NCI-H1048 (cell line): Measurements from ENCODE around the gene PPP1R7.

Experiments used
- DNase-seq: peaks from one replicate; lab custom pipeline; 2025; lab: John Stamatoyannopoulos, UW

PPP1R7 gene

DNA sequence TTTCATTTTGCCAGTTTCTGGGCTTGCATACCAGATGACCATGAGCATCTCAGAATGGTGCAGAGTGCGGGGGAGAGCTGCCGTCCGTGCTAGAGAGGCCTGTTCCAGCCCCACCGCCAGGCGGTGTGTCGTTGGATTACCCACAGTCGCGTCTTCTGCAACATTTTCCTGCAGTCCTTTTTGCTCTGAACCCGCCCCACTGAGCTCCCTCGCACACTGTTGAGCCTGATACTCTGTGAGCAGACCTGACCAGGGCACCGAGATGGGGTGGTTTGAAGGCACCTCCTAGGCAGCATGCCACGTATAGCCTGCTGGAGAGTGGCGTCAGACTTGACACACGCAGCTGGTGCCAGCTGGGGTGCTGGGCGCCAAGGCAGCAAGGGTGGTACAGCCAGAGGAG lies 18.1 kb downstream of the PPP1R7 start:
- DNase-seq, result no peak

DNA sequence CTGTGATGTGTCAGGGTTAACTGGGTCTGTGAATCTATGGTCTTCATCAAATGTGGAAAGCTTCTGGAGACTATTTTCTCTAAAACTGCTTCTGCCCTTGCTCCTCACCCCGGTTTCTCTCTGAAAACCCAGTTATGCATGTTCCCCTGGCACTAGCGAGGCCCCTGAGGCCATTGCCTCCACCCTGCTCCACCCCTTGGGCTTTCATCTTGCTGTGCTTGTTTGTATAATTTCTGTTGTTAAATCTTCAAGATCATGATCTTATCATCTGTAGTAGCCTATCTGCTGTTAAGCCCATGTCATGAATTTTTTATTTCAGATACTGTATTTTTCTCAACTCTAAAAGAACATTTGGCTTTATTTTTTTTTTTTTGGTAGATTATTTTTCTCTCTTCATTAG lies 23.3 kb downstream of the PPP1R7 start:
- DNase-seq, result no peak

DNA sequence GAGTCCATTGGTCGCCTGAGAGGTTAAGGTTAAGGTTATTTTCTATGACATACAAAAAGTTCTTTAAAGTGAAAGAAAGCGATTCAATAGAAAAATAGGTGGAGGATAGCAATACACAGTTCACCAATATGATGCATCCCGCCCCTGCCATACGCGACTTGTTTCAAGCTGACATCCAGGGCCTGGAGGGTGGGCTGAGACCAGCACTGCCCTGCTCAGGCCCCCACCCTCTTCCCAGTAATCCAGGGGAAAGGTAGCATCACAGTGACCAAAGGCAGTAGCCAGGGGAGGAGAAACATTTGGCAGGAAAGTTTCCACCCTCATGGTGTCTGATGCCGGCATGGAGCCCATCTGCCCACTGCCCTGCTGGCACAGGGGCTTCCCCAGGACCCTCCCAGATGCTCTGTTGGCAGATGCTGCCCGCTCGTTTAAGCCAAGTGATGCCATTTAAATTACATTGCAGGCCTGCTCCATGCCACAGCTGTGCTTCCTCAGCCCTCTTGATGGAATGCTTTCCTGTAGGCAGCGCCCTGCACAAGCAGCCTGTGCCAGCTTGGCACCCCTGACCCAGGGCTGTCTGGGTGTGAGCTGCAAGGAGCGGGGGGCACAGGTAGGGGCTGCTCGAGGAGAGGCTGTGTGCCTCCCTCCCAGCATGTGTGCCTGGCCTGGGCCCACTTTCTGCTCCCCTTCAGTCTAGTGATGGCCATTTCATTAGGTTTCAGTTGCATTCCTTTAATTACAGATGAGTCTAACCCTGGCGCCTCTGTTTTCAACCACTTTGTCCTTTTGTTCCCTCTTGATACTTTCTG lies 27.5 kb downstream of the PPP1R7 start:
- no peak for DNase-seq

DNA sequence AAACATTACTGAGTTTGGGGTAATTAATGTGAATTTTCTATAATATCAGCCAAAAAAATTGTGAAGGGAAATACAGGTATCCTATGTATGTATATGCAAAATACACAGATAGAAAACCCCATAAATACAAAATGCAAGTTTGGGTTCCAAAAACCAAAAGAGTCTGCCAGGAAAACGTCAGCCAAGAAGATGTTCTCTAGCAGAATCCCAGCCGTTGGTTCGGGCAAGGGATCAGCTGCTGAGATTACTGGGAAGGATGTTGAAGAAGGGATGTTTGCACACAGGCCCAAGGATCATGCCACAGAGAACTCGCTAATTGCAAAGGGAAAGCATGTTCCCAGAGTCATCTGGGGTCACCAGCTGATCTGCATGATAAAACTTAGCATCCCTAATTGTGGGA lies 28.7 kb downstream of the PPP1R7 start:
- DNase-seq, result no peak

DNA sequence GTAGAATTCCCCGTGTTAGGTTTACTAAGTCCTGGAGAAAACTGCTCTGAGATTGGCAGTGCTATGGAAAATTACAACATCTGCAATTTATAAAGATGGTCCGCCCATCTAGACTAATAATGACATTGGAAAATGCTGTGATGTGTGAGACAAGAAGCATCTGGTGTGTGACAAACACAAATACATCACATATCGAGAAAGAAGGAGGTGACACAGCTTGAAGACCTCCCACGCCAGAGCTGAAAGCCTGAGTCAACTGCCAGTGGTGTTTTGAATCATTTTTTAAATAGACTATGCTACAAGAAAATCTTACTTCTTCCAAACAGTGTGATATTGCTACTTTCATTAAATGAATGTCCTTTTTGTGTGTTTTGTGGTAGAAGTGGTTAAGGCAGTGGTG lies 29.6 kb downstream of the PPP1R7 start:
- DNase-seq, result no peak

DNA sequence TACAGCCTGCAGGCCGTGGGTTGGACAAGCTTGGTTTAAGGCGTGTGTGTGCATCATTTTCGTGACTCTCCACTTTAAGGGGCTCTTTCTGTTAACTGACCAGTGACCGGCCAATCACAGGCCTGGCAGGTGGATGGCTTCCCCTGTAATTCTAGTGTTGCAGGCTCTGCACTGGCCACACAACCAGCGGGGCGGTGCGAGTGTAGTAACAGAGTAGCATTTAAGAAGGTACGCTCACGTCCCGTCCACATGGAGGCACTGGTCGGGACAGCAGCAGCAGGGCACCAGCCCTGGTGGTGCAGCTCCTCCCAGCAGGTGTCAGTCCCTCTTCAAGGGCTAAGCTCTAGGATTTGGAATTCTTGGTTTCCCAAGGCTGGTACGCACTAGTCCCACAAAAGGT lies 30.2 kb downstream of the PPP1R7 start:
- DNase-seq, result no peak

DNA sequence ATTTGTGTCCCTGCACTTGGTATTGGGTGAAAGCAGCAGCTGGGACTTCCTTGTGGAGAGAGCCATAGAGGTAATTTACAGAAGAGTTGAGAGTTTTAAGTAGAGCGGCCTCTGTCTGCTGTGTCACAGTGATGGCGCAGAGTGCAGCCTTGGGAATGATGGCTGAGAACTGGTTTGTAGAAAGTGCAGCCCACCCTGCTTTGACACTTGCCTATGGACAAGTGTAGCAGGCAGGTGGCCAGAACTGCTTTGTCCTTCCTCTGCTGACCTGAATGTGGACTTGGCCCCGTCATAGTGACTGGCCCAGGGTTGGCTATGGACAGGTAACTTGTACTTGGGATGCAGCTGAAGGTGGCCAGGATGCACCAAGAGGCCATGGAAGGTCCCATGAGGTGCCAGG lies 31.9 kb downstream of the PPP1R7 start:
- no peak for DNase-seq

DNA sequence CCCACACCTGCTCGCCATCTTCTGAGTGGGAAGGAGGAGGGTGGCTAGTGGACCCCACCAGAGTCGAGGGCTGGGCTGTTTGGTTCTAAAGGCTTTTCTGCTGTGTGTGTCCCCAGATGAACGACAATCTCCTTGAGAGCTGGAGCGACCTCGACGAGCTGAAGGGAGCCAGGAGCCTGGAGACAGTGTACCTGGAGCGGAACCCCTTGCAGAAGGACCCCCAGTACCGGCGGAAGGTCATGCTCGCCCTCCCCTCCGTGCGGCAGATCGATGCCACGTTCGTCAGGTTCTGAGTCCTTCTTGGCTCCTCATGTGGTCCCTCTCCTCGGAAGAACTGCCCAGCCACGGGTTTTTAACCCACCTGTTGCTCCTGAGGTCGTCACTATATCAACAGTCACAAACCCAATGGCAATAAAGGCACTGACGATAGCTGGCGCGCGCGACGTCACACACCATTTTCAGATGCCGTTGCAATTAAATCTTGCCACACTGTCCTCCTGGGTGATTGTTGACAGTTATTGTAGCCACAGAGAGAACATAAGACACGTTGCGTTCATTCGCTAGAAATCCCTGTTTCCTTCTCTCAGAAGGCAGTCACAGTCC lies 32.4 kb downstream of the PPP1R7 start:
- DNase-seq, result no peak

DNA sequence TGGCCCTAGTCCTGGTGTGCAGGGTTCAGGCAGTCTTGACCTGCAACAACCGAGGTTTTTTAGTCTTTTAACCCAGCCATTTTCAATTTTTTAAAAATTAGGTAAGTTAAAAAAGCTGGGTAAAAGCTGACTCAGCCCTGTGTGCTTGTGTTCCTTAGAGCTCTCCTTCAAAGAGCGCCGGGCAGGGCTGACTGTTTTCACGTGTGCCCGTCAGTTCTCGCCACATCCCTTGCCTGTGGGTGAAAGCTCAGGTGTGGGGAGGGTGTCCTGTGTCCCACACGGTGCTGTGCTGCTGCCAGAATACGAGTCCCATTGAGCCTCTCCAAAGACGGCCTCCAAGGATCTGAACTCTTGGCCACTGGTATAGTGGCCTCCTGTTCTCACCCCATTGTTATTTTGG lies 33.0 kb downstream of the PPP1R7 start:
- no peak for DNase-seq

DNA sequence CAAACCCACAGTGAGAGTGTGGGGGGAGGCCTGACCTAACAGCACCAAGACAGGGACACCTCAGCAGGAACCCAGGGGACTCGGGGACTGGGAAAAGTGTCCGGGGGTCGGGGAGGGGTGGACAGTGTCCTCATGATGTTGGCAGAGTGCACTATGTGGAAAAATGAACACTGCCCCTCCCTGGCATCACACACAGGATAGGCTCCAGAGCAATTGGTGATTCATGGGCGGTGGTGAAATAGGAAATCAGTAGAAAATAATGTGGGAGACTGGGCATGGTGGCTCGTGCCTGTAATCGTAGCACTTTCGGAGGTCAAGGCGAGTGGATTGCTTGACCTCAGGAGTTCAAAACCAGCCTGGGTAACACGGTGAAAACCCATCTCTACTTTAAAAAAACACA lies 34.6 kb downstream of the PPP1R7 start:
- DNase-seq, result no peak

DNA sequence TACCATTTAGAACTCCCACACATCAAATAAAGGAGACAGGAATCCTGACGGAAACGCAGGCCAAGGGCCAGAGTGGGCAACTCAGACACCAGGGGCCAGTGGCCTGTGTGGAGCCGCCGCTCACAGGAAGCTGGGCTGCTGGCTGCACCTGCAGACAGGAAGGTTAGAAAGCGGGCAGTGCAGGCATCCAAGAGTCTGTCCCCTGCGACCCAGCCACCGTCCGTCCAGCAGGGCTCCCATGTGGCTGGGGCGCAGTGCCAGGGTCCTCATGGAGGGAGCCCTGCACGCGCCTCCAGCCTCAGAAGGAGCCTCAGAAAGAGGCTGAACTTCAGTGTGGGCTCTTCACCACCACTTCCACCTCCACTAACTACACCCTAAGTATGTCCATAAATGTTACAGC lies 35.7 kb downstream of the PPP1R7 start:
- DNase-seq, result no peak

DNA sequence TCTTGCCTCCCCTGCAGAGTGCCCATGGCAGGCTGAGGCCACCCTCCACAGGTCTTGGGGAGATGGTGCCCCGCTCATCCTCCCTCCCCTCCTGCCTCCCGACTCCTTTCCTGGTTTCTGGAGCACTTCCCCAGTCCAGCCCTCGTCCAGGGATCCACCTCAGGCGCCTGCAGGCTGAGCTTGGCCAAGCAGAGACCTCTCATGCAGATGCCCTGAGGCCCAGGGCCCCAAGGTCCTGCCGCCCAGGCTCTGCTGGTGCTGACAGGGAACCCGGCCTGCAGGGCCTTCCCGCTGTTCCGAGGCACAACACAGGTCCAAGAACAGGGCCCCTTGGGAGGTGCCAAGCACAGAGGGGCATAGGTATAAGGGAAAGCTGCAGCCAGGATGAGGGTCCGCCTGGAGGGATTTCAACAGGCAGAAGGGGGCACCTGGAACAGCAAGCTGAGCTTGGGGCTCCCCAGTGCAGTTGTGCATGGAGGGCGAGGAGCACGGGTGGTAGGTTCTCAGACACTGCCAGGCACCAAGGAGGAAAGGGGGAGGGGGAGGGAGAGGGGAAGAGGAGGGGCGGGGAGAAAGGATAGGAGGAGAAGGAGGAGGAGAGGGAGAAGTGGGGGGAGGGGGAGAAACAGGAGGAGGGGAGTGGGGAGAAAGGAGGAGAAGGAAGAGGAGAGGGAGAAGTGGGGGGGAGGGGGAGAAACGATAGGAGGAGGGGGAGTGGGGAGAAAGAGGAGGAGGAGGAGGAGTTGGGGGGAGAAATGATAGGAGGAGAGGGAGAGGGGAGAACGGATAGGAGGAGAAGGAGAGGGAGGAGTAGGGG lies 37.0 kb downstream of the PPP1R7 start:
- no peak for DNase-seq

DNA sequence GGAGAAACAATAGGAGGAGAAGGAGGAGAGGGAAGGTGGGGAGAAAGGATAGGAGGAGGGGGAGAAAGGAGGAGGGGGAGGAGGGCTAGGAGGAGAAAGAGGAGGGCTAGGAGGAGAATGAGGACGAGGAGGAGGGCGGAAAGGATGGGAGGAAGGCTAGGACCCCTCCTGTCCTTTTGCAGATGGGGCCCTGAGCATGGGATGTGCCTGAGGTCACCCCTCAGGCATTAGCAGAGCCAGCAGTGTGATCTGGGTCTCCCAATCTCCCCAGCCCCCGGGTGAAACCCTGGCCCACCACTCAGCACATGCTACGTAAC lies 37.6 kb downstream of the PPP1R7 start:
- no peak for DNase-seq

DNA sequence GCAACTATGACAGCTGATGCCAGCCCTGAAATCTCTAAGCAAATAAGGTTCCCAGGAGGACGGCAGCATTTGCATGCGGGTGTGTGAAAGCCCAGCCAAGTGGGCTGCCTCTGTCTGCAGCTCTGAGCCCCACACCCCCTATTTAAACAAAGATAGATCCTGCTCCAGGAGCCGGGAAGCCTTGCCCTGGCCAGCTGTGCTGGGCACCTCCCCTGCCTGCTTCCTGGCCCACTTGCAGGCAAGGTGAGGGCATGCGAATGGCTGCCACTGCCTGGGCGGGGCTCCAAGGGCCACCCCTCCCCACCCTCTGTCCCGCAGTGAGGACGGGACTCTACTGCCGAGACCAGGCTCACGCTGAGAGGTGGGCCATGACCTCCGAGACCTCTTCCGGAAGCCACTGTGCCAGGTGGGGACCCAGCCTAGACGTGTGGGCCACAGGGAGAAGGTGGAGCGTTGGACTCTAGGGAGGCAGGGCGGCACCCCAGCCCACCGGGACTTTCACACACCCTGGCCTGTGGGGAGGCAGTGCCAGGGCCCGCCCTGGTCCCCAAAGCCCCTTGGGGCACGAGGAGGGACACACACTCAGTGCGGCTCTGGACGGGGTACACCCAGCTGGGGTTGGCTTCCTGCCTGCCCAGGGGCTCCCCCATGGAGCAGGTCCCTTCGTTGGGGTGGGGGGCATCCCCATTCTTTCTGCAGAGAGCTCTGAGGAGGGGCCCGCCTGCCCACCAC lies 38.3 kb downstream of the PPP1R7 start, which contains the start of gene ANO7:
Gene ANO7 (plus strand): TSS at position 317 of the 732 bp plus-strand sequence. CDS start 1,387 bp downstream, outside the sequence.
- DNase-seq, result peak; percentile 70

DNA sequence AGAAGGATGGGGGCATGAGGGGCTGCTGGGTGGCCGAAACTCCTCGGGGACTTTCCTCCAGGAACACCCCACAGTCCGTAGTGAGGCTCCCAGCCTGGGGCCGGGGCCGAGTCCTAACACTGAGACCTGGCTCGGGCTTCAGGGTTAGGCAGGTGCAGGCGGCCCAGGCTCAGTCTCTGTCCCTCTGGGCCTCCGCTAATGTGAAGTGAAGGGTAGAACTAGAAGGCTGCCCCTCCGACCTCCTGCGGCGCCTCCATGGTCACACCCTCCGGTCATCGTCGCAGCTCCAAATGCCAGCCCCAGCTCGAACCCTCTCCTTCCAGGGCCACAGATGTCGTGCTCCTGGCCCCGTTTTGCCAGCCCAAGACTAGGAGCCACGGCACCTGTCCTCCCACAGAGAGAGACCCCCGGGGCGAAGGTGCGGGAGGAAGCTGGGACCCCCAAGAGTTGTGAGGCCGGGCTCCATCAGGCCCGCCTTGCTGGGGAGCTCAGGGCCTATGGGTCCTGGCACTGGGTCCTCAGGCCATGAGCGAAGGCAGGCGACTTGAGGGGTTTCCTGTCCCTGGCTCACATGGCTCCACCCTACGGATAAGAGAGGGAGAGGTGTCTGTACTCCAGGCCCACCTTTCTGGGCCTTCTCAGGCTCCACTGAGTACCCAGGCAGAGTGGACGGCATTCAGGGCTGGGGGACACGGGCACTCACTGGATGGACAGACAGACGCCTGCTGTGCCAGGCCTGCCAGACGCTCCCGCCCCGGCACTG lies 39.0 kb downstream of the PPP1R7 start:
- DNase-seq, result no peak

DNA sequence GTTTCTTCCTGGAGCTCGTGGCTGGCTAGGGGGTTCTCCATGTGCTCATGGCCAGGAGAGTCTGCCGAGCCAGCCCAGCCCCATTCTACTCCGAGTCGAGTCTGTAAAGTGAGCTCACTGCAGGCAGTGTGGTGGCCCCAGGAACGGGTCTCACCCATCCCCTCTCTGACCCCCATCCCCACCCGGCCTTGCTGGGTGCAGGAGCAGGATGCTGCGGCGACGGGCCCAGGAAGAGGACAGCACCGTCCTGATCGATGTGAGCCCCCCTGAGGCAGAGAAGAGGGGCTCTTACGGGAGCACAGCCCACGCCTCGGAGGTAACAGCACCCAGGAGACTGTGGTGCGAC lies 39.6 kb downstream of the PPP1R7 start:
- no peak for DNase-seq

DNA sequence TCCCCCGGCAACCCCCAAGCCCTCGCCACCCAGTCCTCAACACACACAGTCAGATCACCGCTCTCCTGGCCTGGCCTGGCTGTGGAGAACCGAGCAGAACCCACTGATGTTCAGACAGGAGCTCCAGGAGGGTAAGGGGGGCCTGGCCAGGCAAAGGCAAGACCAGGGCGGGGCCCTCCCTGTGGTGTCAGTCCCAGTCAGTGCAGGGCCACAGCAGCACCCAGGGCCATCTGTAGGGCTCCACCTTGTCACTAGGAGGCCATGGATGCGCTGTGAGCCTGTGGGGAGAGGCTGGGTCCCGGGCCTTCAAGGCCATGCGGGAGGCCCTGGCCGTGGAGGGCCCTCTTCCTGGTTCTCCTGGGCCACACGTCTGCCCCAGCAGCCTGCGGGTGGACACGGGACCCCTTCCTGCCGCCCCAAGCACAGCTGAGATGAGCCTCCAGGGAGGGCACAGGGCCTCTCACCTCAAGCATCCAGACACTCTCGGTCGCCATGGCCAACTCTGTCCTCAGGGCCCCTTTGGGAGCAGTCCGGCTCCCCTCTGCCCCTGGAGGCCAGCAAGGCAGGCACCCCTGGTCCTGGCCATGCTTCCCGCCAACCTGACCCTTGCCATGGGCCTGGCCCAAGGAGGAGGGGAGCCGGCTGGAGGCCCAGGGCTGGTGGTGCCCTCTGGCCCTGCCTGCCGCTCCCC lies 40.2 kb downstream of the PPP1R7 start:
- DNase-seq, result no peak

DNA sequence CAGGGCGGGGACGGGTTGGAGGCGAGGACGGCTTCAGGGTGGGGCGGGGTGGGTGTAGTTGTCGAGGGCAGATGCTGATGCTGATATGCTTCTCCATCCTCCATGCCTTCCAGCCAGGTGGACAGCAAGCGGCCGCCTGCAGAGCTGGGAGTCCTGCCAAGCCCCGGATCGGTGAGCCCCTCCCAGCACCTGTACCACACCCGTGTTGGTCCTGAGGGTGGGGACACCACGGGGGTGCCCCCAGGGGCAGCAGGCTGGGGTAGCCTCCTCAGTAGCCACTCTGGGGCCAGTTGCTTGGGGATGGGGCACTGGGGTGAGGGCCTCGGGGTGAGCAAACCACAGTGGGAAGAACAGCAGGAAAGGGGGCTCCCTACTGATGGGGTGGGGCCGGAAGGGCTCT lies 40.8 kb downstream of the PPP1R7 start:
- DNase-seq, result no peak

DNA sequence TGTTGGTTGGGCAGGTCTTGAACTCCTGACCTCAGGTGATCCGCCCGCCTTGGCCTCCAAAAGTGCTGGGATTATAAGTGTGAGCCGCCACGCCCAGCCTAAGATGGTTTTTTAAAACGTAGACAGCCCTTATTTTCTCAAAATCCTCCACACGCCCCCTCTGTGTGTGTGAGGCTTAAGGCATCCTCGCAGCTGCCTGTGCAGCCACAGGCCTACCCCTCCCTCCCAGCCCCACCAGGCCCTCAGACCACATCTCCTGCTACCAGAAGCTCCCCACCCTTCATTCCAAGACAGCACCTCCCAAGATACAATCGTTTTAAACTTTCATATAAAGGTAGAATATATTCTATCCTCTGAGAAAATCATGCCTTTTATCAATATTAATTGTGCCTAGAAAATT lies 43.0 kb downstream of the PPP1R7 start:
- no peak for DNase-seq

DNA sequence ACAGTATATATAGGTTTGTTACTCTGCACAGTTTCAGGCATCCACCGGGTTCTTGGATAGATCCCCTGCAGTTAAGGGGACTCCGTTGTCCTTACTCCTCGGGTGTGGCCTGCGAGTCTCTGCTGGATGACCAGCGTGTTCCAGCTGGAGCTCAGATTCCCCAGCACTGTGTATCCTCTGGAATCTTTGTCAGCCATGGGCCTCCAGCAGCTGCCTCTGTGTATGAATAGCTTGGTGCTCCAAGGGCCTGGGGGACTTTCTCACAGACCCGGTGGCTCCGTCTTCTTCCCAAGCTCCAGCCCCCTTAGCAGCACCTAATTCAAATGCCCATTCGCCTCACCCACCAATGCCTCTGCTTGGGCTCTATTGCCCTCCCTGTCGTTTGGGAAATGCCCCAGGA lies 44.5 kb downstream of the PPP1R7 start:
- no peak for DNase-seq

DNA sequence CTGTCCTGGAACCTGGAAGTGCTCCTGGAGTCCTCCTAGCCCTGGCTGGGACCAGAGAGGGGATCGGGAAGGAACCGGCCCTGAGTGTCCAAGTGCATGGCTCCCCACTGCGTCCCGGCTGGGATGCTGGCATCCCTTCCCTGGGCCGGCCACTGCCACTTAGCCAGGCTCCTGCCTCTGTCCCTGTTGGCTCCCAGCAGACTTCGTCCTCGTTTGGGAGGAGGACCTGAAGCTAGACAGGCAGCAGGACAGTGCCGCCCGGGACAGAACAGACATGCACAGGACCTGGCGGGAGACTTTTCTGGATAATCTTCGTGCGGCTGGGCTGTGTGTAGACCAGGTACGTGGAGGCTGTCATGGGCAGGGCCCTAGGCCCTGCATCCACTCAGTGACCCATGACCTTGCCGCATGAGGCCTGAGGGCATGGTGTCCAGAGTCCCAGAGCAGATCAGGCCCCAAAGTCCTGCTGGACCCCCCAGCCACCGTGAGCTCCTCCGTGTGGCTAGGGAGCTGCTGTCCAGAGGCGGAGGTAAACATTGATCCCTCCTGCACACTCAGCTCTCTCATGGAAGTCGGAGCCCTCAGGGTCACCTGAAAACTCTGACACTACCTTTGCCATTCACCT lies 45.4 kb downstream of the PPP1R7 start:
- DNase-seq, result no peak
